SK-N-SH treated with all-trans-retinoic acid at 6 μM for 48 hours (cell line): Measurements from ENCODE around the gene TMEM86A.

ENCODE experiments used
- ATAC-seq: fragments of 200-7000 bp; cut with Tn5 transposase; 3 replicates; pipeline ENCODE4 v1.9.1; 2020; ENCODE audit warnings: mild to moderate bottlenecking, moderate library complexity
- ARNTL ChIP-seq: fragments of 450-650 bp; formaldehyde crosslinking; IDR thresholded peaks from 2 replicates; pipeline ENCODE4 v1.5.0; 2020; ENCODE audit warnings: low read depth, mild to moderate bottlenecking, moderate library complexity, borderline replicate concordance
- BACH2 ChIP-seq: fragments of 250-450 bp; sonication (Bioruptor Pico); IDR thresholded peaks from 2 replicates; pipeline ENCODE4 v1.9.0; 2021; ENCODE audit warnings: mild to moderate bottlenecking, borderline replicate concordance
- CSDC2 ChIP-seq: fragments of 250-450 bp; sonication (Bioruptor Pico); IDR thresholded peaks from 2 replicates; pipeline ENCODE4 v1.5.0; 2020; ENCODE audit warnings: mild to moderate bottlenecking, moderate library complexity
- ESRRG ChIP-seq: fragments of 250-450 bp; sonication (Bioruptor Pico); IDR thresholded peaks from 2 replicates; pipeline ENCODE4 v1.6.1; 2021; ENCODE audit warnings: mild to moderate bottlenecking
- GLIS3 ChIP-seq: fragments of 250-450 bp; sonication (Bioruptor Pico); IDR thresholded peaks from 2 replicates; pipeline ENCODE4 v1.5.0; 2020; ENCODE audit warnings: mild to moderate bottlenecking, moderate library complexity
- ISL1 ChIP-seq: fragments of 250-450 bp; sonication (Bioruptor Pico); IDR thresholded peaks from 2 replicates; pipeline ENCODE4 v2.1.2; 2022; ENCODE audit warnings: mild to moderate bottlenecking, moderate library complexity
- PPARA ChIP-seq: fragments of 250-450 bp; sonication (Bioruptor Pico); IDR thresholded peaks from 2 replicates; pipeline ENCODE4 v1.5.0; 2020; ENCODE audit warnings: mild to moderate bottlenecking, borderline replicate concordance
- RARB ChIP-seq: fragments of 250-450 bp; sonication (Bioruptor Pico); IDR thresholded peaks from 2 replicates; pipeline ENCODE4 v1.8.0; 2021; ENCODE audit warnings: mild to moderate bottlenecking, moderate library complexity
- TOX ChIP-seq: fragments of 250-450 bp; sonication (Bioruptor Pico); IDR thresholded peaks from 2 replicates; pipeline ENCODE4 v1.8.0; 2021; ENCODE audit warnings: mild to moderate bottlenecking, moderate library complexity, borderline replicate concordance
- ZC3H10 ChIP-seq: fragments of 250-450 bp; sonication (Bioruptor Pico); IDR thresholded peaks from 2 replicates; pipeline ENCODE4 v1.5.1; 2021; ENCODE audit warnings: mild to moderate bottlenecking, moderate library complexity
- ZFP3 ChIP-seq: fragments of 250-450 bp; sonication (Bioruptor Pico); IDR thresholded peaks from 2 replicates; pipeline ENCODE4 v1.5.0; 2020; ENCODE audit warnings: mild to moderate bottlenecking, moderate library complexity
- ZFP30 ChIP-seq: fragments of 450-650 bp; formaldehyde crosslinking; IDR thresholded peaks from 2 replicates; pipeline ENCODE4 v1.5.0; 2022; ENCODE audit warnings: mild to moderate bottlenecking, moderate library complexity
- ZNF8 ChIP-seq: fragments of 450-650 bp; formaldehyde crosslinking; IDR thresholded peaks from 2 replicates; pipeline ENCODE4 v1.5.0; 2020; ENCODE audit warnings: mild to moderate bottlenecking, moderate library complexity
- TF ChIP-seq, protein P1 (sequence below): fragments of 250-450 bp; sonication (Bioruptor Pico); IDR thresholded peaks from 2 replicates; pipeline ENCODE4 v1.8.0; 2020; ENCODE audit warnings: mild to moderate bottlenecking, moderate library complexity, borderline replicate concordance
- TF ChIP-seq, protein P2 (sequence below): fragments of 250-450 bp; sonication (Bioruptor Pico); IDR thresholded peaks from 2 replicates; pipeline ENCODE4 v1.5.1; 2020; ENCODE audit warnings: low read depth, mild to moderate bottlenecking, moderate library complexity
- TF ChIP-seq, protein P3 (sequence below): fragments of 250-450 bp; sonication (Bioruptor Pico); IDR thresholded peaks from 2 replicates; pipeline ENCODE4 v1.5.0; 2020; ENCODE audit warnings: mild to moderate bottlenecking, moderate library complexity
- TF ChIP-seq, protein P4 (sequence below): fragments of 250-450 bp; sonication (Bioruptor Pico); IDR thresholded peaks from 2 replicates; pipeline ENCODE4 v1.5.1; 2021; ENCODE audit warnings: mild to moderate bottlenecking, moderate library complexity

TMEM86A gene

DNA sequence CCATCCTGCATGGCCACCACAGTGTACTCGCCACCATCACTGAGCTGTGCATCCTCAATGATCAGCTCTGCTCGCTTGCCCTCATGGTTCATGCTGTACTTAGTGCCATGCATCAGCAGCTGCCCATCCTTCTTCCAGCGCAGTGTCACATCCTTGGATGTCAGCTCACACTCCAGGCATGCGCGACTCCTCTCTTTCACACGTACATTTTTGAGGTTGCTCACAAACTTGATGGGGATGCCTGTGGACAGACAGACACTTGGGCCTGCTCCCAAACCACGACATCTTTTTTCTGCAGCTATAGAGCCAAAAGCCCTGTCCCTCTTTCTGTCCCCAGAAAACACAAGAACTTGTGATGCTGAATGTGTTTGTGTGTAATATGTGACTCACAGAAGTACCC is 16.9 kb downstream of the TMEM86A start:
- no peak for ATAC-seq

DNA sequence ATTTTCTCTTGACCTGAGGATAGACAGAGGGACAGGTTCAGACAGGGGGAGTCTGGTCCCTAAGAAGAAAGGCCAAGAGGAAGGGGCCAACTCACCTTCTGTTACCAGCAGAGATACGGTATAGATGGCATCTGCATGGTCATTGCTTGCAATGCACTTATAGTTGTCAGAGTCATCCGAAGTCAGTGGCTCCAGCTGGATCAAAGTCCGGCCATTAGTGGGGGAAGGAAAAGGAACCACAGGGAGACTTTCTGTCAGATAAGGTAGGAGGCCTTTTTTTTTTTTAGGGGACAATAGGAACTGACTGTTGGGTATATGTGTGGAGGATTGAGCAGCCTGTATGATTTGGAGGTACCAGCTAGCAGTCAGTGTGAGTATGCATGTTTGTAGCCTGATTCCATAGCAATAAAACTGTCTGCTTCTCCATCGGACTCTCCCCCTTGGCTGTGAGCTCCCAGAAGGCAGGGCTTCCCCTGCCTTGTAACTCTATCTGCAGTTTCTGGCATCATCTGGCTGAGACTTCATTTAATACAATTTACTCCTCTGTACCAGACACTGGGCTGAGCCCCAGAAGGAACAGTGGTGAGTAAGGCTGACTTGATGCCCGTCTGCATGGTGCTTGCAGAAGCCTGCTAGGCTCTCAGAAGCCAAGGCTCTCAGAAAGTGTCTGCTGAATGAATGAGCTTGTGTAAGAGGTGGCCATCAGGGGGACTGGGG is 21.7 kb downstream of the TMEM86A start:
- ATAC-seq = peak; percentile 71
- TF ChIP-seq, protein P1, sequence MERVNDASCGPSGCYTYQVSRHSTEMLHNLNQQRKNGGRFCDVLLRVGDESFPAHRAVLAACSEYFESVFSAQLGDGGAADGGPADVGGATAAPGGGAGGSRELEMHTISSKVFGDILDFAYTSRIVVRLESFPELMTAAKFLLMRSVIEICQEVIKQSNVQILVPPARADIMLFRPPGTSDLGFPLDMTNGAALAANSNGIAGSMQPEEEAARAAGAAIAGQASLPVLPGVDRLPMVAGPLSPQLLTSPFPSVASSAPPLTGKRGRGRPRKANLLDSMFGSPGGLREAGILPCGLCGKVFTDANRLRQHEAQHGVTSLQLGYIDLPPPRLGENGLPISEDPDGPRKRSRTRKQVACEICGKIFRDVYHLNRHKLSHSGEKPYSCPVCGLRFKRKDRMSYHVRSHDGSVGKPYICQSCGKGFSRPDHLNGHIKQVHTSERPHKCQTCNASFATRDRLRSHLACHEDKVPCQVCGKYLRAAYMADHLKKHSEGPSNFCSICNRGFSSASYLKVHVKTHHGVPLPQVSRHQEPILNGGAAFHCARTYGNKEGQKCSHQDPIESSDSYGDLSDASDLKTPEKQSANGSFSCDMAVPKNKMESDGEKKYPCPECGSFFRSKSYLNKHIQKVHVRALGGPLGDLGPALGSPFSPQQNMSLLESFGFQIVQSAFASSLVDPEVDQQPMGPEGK (CRISPR knock-in tag) = no peak
- TF ChIP-seq ZFP3 (CRISPR knock-in tag) (no peak), ESRRG (CRISPR knock-in tag) (no peak), ZNF8 (CRISPR knock-in tag) (no peak), ARNTL (CRISPR knock-in tag) (no peak), GLIS3 (CRISPR knock-in tag) (no peak), ISL1 (no peak), BACH2 (CRISPR knock-in tag) (no peak), ZFP30 (CRISPR knock-in tag) (no peak)
- TF ChIP-seq, protein P2, sequence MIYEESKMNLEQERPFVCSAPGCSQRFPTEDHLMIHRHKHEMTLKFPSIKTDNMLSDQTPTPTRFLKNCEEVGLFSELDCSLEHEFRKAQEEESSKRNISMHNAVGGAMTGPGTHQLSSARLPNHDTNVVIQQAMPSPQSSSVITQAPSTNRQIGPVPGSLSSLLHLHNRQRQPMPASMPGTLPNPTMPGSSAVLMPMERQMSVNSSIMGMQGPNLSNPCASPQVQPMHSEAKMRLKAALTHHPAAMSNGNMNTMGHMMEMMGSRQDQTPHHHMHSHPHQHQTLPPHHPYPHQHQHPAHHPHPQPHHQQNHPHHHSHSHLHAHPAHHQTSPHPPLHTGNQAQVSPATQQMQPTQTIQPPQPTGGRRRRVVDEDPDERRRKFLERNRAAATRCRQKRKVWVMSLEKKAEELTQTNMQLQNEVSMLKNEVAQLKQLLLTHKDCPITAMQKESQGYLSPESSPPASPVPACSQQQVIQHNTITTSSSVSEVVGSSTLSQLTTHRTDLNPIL = no peak

More for the DNA sequence above, 16.9 kb downstream of the TMEM86A start:
- TF ChIP-seq ZFP30 (CRISPR knock-in tag) (no peak), PPARA (CRISPR knock-in tag) (no peak), RARB (CRISPR knock-in tag) (no peak), ZFP3 (CRISPR knock-in tag) (no peak), BACH2 (CRISPR knock-in tag) (no peak), GLIS3 (CRISPR knock-in tag) (no peak), CSDC2 (CRISPR knock-in tag) (no peak)
- TF ChIP-seq, protein P3, sequence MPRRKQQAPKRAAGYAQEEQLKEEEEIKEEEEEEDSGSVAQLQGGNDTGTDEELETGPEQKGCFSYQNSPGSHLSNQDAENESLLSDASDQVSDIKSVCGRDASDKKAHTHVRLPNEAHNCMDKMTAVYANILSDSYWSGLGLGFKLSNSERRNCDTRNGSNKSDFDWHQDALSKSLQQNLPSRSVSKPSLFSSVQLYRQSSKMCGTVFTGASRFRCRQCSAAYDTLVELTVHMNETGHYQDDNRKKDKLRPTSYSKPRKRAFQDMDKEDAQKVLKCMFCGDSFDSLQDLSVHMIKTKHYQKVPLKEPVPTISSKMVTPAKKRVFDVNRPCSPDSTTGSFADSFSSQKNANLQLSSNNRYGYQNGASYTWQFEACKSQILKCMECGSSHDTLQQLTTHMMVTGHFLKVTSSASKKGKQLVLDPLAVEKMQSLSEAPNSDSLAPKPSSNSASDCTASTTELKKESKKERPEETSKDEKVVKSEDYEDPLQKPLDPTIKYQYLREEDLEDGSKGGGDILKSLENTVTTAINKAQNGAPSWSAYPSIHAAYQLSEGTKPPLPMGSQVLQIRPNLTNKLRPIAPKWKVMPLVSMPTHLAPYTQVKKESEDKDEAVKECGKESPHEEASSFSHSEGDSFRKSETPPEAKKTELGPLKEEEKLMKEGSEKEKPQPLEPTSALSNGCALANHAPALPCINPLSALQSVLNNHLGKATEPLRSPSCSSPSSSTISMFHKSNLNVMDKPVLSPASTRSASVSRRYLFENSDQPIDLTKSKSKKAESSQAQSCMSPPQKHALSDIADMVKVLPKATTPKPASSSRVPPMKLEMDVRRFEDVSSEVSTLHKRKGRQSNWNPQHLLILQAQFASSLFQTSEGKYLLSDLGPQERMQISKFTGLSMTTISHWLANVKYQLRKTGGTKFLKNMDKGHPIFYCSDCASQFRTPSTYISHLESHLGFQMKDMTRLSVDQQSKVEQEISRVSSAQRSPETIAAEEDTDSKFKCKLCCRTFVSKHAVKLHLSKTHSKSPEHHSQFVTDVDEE (CRISPR knock-in tag) = no peak
- TF ChIP-seq, protein P4, sequence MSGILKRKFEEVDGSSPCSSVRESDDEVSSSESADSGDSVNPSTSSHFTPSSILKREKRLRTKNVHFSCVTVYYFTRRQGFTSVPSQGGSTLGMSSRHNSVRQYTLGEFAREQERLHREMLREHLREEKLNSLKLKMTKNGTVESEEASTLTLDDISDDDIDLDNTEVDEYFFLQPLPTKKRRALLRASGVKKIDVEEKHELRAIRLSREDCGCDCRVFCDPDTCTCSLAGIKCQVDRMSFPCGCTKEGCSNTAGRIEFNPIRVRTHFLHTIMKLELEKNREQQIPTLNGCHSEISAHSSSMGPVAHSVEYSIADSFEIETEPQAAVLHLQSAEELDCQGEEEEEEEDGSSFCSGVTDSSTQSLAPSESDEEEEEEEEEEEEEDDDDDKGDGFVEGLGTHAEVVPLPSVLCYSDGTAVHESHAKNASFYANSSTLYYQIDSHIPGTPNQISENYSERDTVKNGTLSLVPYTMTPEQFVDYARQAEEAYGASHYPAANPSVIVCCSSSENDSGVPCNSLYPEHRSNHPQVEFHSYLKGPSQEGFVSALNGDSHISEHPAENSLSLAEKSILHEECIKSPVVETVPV = no peak
- TF ChIP-seq, protein P1 (CRISPR knock-in tag) = no peak
- TF ChIP-seq, all 23 proteins: peak for 0

DNA sequence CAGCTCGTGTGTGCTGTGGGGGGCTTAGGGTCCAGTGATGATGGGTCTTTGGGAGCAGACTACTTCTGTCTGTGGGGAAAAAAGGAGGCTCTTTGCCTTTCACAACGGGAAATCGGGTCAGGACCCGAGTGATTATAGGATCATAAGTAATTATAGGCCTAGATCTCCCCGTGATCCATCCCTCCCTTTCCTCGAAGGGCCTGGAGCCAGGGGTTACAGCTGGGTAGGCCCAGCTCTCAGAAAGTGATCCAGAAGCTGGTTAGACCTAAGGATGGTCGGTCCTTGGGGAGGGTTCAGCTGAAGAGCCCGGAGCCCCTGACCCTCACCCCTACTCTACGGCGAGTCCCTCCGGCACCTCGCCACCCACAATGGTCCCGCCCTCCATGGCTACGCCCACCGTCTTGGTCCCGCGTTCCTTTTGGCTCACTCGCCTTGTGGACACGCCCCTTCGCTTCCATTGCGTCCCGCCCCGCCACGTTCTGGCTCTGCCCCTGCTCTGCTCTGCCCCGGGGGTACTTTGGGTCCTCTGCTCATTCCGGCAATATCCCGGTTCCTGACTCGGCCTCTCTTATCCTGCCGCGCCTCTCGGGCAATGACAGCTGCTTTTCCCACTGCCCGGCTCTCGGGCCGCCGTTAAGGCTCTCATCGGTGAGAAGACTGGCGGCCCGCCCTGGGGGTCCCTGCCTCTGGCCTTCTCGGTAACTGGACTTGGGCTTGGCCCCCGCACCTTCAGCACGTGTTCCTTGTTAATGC is 22.4 kb downstream of the TMEM86A start:
- TF ChIP-seq, protein P2 = no peak
- TF ChIP-seq, protein P3 (CRISPR knock-in tag) = no peak
- no peak for TF ChIP-seq CSDC2 (CRISPR knock-in tag)
- no peak for TF ChIP-seq TOX
- no peak for TF ChIP-seq ZC3H10
- TF ChIP-seq, protein P1 (CRISPR knock-in tag) = no peak
- no peak for TF ChIP-seq ZFP3 (CRISPR knock-in tag)
- ATAC-seq = peak; percentile 94
